Kidney (tissue), 14 donors: ENCODE data around the gene FAM204A. TPM values are rescaled to one million over a fixed set of nuclear protein-coding genes. Genes with fewer than 3 reads are reported as not detected.

ENCODE experiments used
- DNase-seq, 5 donors: peaks; one replicate each; pipeline ENCODE4 v3.0.0-alpha.2; 2013 to 2020
- FAIRE-seq: peaks from 2 replicates; lab custom pipeline; 2012; peaks lifted over from hg19 to GRCh38; lab: Jason Lieb, UNC
- H3K27ac ChIP-seq, 2 donors: one replicate each; pipeline ENCODE4 v1.7.0; 2013; ENCODE audit warnings: low read depth in 2 of 2, low read length in 2 of 2, inconsistent platforms in 1 of 2
- H3K27me3 ChIP-seq: one replicate; pipeline ENCODE4 v1.7.1; 2013; ENCODE audit warnings: low read length, inconsistent platforms; ENCODE audit not compliant: control insufficient read depth, insufficient read depth
- H3K36me3 ChIP-seq, 3 donors: one replicate each; pipeline versions ENCODE4 v1.7.0 to v1.7.1; 2013; ENCODE audit warnings: low read length in 3 of 3, control low read depth in 1 of 3, inconsistent platforms in 1 of 3; ENCODE audit not compliant: insufficient read depth in 3 of 3, control insufficient read depth in 2 of 3
- H3K4me1 ChIP-seq, 3 donors: one replicate each; pipeline versions ENCODE4 v1.7.0 to v1.7.1; 2013; ENCODE audit warnings: low read length in 3 of 3, inconsistent platforms in 1 of 3, low read depth in 1 of 3; ENCODE audit not compliant: control insufficient read depth in 2 of 3, insufficient read depth in 2 of 3
- H3K4me3 ChIP-seq, 3 donors: one replicate each; pipeline versions ENCODE4 v1.7.0 to v1.8.1; 2013; ENCODE audit warnings: low read length in 3 of 3, control low read depth in 1 of 3, inconsistent platforms in 1 of 3
- H3K9ac ChIP-seq, 3 donors: one replicate each; pipeline versions ENCODE4 v1.7.0 to v1.7.1; 2013; ENCODE audit warnings: low read length in 3 of 3, control low read depth in 1 of 3, inconsistent platforms in 1 of 3
- H3K9me3 ChIP-seq, 3 donors: one replicate each; pipeline versions ENCODE4 v1.7.0 to v1.7.1; 2013; ENCODE audit warnings: low read length in 3 of 3, control low read depth in 1 of 3, inconsistent platforms in 1 of 3; ENCODE audit not compliant: control insufficient read depth in 2 of 3, insufficient read depth in 1 of 3
- CTCF ChIP-seq: IDR thresholded peaks from 3 replicates; pipeline ENCODE4 v1.5.1; 2012; ENCODE audit warnings: mild to moderate bottlenecking, moderate library complexity, borderline replicate concordance; ENCODE audit not compliant: insufficient read depth; ENCODE audit errors: extremely low read depth
- intact Hi-C: fragments of 100-400 bp; cut with DNase I; formaldehyde crosslinking; loops from one replicate; pipeline ENCODE4 v1.11.1; 2022
- polyA plus RNA-seq: library from polyadenylated mRNA; stranded (reverse); fragments of 350-450 nt; fragmentation: Illumina TruSeq; extraction: RNeasy Lipid Tissue Mini Kit (QIAGEN cat#74804); gene quantifications from one replicate; pipeline ENCODE4 v1.2.3, GENCODE V29; 2014; ENCODE audit warnings: low read depth, low replicate concordance; ENCODE audit not compliant: insufficient read depth
- total RNA-seq: library from RNA; stranded (reverse); fragmentation: NEBNext Ultra II Directional; extraction: Animal tissue kit (Norgen Biotek cat#: 25700); gene quantifications from one replicate; pipeline ENCODE4 v1.2.1, GENCODE V29; 2021
- donor health status: control.
- donor health status: control.
- donor health status: control.
- donor health status: control.
- donor health status: control.
- donor health status: DM: yes; HTN: yes; CAD: no.
- donor health status: Normal renal cell carcinoma (clear cell type).

The FAM204A gene
- total and polyA plus RNA-seq, 2 donors from 2014 or later, result 40.2 to 70.6 TPM

DNA sequence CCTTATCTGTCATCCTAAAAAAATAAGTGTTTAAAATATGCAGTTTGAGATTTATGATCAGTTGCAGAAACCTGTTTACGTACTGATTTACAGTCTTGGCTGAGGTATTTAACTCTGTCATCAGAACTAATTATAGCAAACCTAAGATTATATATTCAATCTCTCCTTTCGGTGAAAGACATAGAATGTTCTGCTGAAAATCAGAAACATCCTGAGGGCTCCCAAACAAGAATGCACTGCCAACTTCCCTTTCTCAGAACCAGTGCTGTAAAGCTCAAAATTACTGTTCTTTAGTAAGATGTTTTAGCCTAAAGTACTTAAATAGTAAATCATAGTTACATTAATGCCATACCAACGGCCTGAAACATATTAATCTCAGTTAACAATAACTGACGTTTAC is 34.3 kb downstream of the FAM204A start:
- peaks cover 0 to 10% (median 3%) of the 10 kb centered on the region in 3 donors for H3K36me3 ChIP-seq
- FAIRE-seq (no peak), DNase-seq (no peak)
- no peak overlapping the region for H3K9ac ChIP-seq
- TF ChIP-seq CTCF, result no peak
- H3K4me1 ChIP-seq, result no peaks in the 10 kb centered on the region
- no peaks in the 10 kb centered on the region for H3K27me3 ChIP-seq
- H3K27ac ChIP-seq, result no peak overlapping the region
- no peak overlapping the region for H3K4me3 ChIP-seq
- intact Hi-C loops, result no loop called here
- no peaks in the 10 kb centered on the region for H3K9me3 ChIP-seq

GRCh38 chr10:118307220-118307619 is 34.9 kb downstream of the FAM204A start:
- H3K27me3 ChIP-seq, result no peaks in the 10 kb centered on the region
- H3K9me3 ChIP-seq, result no peaks in the 10 kb centered on the region
- no peak for FAIRE-seq
- H3K4me1 ChIP-seq, result no peaks in the 10 kb centered on the region
- no peak overlapping the region for H3K4me3 ChIP-seq
- intact Hi-C loops, result no loop called here
- no peak overlapping the region for H3K27ac ChIP-seq
- peaks cover 0 to 7% (median 3%) of the 10 kb centered on the region in 3 donors for H3K36me3 ChIP-seq
- H3K9ac ChIP-seq, result no peak overlapping the region
- TF ChIP-seq CTCF, result no peak
- DNase-seq, result no peak

DNA sequence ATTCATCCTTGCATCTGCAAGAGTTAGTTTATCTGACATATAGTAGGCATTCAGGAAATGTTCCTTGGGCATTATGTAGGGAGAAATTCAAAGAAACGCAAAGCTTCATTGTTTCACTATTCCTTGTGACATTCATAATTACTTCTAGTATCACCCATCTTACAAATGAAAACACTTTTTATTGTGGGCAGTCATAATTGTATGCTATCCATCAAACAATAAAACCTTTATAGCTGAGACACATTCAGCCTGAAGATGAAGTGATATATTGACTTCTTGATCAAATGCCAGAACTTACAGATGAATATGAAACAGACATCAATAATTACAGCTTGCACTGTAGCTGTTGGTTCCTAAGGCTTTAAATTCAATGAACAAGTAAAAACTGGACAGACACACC is 36.4 kb downstream of the FAM204A start:
- no peaks in the 10 kb centered on the region for H3K9me3 ChIP-seq
- H3K9ac ChIP-seq, result no peak overlapping the region
- no peak for TF ChIP-seq CTCF
- no peak overlapping the region for H3K4me3 ChIP-seq
- intact Hi-C loops, result no loop called here
- no peak for FAIRE-seq
- H3K27ac ChIP-seq, result no peak overlapping the region
- DNase-seq, result no peak
- H3K36me3 ChIP-seq, result peaks cover 0 to 4% (median 3%) of the 10 kb centered on the region in 3 donors
- H3K27me3 ChIP-seq, result no peaks in the 10 kb centered on the region
- no peaks in the 10 kb centered on the region for H3K4me1 ChIP-seq

GRCh38 chr10:118304521-118304920 is 37.6 kb downstream of the FAM204A start:
- FAIRE-seq (no peak), DNase-seq (no peak)
- peaks cover 0 to 4% (median 3%) of the 10 kb centered on the region in 3 donors for H3K36me3 ChIP-seq
- H3K4me1 ChIP-seq, result no peaks in the 10 kb centered on the region
- H3K27me3 ChIP-seq, result no peaks in the 10 kb centered on the region
- H3K9ac ChIP-seq, result no peak overlapping the region
- TF ChIP-seq CTCF, result no peak
- no peak overlapping the region for H3K27ac ChIP-seq
- H3K4me3 ChIP-seq, result no peak overlapping the region
- intact Hi-C loops, result no loop called here
- H3K9me3 ChIP-seq, result no peaks in the 10 kb centered on the region
